ENCODE data around the gene ADCY4.

ADCY4 gene

DNA sequence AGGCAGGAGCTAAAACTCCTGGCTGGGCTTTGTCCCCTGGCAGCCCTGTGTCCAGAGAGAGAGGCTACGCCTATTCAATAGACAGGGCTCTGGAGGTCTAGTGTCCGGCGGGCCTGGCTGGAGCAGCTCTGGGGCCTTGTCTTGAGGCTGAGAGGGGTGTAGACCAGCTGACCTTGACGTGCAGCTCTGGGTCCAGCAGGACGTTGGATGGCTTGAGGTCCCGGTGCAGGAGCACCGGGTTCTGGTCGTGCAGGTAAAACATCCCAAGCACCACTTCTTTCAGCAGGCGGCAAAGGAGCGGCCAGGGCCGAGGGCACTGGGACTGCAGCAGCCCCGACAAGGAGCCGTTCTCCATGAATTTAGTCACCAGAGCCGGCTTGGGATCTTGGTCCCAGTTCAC is 4.0 kb upstream of the ADCY4 start:
- DNase-seq (ENCODE audit: low read depth in 3 of 3) = no peak

DNA sequence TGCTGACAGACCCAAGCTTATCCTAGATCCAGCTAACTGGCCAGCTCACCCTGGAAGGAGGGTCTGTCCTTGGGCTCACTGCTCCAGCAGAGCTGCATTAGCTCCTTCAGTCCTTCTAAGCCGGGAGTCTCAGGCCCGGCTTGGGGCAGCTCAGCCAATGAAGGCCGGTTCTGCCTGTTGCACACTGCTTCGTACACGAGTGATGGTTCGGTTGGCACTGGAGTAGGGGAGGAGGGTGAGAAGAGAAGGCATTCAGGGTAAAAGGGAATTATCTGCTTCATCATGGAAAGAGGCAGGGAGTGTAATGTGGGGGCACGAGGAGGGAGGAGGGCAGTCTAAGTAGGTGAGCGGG is 2.9 kb upstream of the ADCY4 start:
- no peak for DNase-seq (ENCODE audit: low read depth in 3 of 3)

DNA sequence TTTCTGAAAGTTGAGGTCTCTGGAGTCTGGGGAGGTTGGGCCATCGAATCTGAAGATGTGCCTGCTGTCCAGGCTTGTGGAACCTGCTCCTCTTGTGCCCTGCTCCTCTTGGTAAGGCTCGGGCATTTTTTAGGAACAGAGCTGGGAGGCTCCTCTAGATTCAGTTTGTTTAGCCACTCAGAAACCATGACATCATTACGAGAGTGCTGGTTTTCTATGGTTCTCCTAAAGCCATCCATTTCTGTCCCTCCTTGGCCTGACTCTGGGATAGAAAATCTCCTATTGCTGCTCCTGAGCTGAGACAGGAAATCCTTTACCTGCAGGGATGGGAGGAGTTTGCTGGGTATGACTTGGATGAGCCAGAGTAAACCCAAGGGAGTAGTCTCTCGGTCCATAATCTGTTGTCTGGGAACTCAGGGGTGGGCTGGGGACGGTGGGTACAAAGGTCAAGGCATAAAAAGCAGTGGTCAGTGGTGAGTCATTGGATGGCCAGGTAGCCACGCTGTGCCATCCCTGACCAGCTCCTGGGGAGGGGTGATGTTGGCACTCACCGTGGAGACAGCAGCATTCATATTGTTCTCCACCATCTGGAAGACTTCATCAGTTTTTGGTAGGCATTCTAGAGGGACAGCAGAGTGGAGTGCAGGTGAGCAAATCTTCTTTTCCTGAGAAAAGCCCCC is 2.4 kb upstream of the ADCY4 start:
- no peak for DNase-seq (ENCODE audit: low read depth in 3 of 3)

DNA sequence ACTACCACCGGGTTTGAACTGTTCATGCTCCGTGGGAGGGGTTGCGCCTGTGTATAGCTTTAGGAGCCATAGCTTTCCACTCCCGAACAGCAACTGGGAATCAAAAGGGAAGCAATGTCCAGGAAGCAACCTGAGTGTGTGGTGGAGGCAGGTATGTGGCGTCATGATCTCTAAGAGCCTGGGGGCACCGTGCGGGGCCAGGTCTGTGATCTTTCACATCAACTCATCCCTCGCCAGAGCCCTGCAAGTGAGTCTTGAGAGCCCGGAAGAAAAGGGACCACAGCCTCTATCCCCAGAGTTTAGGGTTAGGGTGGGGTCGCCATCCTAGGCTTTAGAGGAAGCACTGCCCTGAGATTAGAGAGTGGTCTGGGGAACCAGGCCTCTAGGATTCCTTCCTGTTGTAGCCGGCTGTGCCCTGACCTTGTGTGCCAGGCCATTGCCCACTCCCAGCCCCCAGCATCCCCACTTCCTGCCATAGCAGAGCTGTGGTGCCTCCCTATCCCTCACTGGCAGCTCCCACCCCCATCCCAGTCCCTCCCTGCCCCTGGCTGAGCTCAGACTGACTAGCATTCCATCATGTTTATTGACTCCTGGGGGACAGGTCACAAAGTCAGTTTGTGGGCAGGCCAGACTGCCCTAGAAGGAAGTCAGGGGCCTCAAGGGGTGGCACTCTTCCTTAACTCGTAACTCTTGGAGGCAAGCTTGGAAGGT is 745 bp upstream of the ADCY4 start:
- DNase-seq (ENCODE audit: low read depth in 3 of 3) = no peak

DNA sequence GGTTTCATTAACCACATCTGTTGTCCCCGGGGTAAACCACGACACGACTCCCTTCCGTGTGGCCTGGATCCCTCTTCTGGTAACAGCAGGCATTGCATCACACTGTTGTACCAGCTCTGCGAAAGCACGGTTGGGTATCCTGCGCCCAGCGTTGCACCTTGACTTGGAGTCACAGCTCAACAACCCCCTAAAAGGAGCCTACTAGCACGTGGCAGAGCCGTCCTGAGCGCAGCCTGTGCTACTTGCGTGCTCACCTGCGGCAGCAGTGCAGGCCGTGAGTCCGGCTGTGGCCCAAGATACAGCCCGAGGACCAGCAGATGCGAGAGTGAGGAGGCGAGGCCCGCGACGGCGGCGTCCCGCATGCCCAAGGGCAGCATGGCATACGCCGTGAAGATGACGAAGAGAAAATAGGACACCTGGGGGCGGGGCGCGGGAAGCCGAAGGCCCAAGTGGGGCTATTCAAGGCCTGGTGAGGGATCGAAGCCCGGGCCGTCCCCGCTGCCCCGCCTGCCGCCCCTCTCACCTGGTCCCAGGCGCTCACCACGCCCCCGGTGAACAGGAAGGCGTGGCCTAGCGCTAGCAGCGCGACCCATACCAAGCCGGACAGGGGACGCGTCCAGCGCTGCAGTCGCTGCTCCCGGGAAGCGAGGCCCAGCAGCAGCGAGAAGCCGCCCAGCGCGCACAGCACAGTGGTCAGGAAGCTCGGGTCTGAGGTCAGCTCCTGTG is 2.4 kb downstream of the ADCY4 start:
- peak; percentile 62 to 79 (median 72) for DNase-seq (ENCODE audit: low read depth in 3 of 3)

DNA sequence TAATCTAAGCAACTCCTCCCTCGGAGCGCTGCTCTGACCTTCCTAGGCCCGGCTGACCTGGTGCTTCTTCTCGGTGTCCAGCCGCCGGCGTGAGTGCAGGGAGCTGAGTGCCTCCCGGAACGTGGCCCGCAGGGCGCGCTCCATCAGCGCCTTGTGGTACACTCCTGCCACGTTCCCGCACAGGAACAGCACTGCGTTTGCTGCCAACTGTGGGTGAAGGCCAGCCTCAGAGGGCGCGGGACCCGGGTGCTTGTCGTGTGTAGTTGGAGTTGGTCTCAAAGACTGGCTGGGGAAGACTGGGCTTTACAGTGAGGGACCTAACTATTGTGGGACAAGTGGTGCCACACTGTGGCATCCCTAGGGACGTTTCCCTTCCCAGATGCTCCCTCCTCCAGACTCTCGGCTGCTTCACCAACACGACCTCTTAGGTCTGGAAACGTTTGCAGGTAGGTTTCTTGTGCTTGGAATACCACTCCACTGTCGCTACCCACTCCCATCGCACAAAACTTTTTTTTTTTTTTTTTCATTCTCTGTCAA is 3.1 kb downstream of the ADCY4 start:
- DNase-seq (ENCODE audit: low read depth in 3 of 3) = no peak

DNA sequence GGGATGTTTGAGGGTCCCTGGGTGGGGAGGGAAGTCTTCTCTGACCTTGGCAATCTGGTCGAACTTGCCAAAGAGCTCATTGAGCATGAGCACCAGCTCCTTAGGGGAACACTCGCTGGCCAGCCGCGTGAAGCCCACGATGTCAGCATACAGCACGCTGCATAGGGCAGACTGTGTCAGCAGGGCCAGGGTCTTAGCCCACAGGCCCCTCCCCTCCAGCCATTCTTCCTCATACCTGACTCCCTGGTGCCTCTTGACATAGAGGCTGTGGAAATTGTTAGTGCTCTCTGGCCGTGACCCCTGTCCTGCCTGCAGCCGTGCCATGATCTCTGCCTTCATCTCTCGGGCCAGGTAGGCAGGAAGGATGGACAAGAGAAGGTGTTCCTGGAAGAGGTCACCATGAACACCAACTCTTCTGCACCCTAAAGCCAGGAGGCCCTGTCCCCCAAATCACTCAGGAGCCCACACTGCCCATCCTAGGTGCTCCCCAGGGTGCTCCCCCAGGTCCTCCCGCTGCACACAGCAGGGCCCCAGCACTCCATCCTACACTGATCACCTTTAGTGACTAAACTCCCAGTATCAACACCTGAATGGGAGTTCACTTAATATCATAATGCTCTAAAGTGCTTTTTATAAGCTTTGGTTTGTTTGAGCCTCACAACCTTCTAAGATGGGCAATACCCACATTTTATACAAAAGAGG is 3.7 kb downstream of the ADCY4 start:
- DNase-seq (ENCODE audit: low read depth in 3 of 3) = no peak

DNA sequence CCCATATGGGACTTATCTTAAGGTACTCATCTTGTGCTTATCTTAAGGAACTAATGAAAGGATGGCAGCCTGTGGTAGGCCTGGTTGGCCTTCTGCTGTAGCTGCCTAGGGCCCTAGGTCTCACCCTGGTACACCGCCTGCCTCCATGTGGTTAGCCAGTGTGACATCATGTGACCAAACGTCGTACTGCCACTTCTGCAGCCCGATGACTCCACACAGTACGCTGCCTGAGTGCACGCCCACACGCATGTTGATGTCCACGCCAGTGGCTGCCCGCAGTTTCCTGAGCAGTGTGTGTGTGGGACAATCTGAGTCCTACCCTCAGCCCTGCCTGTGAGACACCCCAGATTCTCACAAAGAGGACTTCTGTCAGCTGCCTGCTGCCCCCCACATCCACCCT is 5.1 kb downstream of the ADCY4 start:
- DNase-seq (ENCODE audit: low read depth in 3 of 3) = peak in 1 of 3 experiments; percentile 36

DNA sequence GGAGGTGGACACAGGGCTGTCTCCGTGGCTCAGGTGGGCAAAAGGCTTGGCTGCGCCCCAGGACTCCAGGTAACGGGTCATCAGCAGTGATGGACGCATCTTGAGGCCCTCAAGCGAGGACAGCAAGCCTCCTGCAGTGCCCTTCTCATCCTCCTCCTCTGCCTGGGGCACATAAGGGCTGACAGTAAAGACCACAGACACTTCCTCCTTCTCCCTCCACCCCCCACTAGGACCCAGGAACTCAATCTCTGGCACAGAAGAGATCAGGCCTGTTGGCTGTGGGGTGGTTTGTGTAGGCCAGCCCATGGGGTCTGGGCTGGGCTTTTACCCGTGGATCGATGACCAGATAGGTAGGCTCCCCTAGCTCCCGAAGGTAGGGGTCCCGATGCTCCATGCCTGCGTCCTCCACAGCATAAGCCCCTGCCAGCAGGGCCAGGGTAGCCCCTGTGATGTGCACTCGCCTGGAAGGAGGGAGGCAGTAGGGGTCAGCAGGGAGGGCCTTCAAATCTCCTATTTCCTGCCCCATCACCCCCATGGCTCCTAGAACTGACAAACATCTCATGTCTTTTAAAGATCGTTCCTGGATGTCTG is 5.7 kb downstream of the ADCY4 start:
- DNase-seq (ENCODE audit: low read depth in 3 of 3) = no peak

DNA sequence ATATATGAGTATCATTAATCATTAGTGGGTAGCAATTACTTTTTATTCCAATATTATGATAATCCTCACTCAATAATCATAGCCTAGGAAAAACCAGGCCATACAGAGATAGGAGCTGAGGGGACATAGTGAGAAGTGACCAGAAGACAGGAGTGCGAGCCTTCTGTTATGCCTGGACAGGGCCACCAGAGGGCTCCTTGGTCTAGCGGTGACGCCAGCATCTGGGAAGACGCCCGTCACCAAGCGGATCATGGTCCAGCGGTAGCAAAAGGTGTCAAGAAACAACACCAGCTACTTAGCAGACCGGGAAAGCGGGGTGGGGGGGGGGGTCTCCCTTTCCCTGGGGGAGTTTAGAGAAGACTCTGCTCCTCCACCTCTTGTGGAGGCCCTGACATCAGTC is 7.0 kb downstream of the ADCY4 start:
- DNase-seq (ENCODE audit: low read depth in 3 of 3) = peak in 1 of 3 experiments; percentile 28

DNA sequence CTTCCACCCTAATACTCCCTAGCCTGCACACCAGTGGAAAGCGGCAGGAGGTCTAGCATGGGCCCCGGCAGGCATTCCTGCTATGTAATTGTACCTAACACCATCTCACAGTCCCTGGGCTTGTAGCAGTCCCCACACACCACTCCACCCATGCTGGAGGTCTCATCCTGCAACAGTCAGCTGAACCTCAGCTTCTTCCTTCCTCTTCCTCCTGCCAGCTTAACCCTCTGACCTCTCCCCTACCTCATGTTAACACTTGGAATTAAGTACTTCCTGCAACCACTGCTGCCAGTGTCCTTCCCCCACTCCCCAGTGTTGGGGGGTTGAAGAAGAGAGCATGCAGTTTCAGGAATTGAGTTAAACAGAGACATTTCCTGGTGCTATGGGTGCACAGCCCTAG is 7.6 kb downstream of the ADCY4 start:
- no peak for DNase-seq (ENCODE audit: low read depth in 3 of 3)

DNA sequence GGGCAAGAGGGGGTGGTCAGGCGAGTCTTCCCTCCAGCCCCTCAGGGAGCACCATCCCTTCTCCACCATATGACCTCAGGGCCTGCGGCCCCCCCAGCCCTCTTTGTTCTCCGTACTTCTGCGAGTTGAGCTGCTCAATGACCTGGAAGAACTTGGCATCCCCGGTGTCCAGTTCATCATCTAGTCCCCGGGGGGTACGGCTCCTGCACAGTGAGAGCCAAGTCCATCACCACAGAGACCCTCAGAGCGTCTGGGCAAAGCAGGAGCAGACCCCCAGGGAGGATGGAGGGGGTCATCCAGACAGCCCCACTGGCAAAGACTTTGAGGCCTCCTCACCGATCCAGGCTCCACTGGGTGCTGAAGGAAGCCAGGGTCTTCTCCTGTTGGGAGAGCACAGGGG is 8.9 kb downstream of the ADCY4 start:
- DNase-seq (ENCODE audit: low read depth in 3 of 3) = no peak

DNA sequence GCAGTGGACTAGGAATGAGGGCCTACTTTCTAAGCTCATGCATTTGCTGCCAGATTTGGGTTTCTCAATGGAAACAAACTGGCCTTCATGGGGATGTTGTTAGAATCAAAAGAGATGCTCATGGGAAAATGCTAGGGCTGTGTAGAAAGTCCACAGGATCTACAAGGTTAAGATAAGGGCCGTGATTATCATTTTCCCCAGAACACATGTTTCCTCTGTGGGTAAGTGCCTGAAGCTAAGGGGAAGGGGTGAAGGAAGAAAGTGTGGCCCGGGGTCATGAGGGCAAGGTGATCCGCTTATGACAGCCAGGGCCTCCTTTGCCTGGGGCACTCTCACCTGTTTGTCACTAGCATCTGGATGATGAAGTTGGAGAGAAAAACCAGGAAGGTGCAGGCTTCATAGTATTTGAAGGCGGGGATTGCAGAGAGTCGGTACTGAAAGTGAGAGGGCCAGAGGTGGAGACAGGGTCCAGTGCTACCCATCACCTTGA is 9.8 kb downstream of the ADCY4 start:
- DNase-seq (ENCODE audit: low read depth in 3 of 3) = no peak

DNA sequence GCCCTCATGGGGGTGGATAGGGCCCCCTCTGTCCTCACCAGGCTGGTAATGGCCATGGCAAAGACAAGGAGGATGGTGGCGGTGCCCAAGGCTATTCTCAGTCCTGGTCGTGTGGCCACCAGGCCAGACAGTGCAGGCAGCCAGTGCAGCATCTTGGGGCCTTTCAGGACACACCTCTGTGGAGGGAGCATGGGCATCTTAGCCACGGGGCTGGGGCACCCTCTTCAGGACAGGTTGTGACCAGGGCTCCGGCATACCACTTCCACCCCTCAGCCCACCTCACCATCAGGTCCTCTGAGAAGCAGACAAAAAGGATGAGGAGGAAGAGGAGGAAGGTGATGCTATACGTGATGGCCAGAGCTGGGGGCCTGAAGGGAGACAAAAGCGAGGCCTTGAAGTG is 10.8 kb downstream of the ADCY4 start:
- no peak for DNase-seq (ENCODE audit: low read depth in 3 of 3)

DNA sequence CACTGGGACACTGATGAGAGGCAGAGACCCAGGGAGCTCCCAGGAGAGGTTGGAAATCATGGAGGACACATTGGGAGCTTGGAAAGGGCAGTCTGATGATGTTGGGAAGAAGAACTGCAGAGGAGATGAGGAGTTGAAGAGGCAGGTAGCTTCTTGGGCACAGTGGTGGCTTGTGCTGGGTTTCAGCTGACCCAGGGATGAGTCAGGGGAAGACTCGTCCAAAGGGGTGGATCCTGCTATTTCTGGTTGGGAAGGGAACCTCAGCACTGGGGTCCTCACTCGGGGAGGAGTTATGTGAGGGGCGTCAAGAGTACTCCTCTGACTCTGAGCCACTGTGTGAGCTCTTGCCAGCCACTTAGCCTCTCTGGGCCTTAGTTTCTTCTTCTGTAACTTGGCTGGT is 11.5 kb downstream of the ADCY4 start:
- DNase-seq (ENCODE audit: low read depth in 3 of 3) = no peak

DNA sequence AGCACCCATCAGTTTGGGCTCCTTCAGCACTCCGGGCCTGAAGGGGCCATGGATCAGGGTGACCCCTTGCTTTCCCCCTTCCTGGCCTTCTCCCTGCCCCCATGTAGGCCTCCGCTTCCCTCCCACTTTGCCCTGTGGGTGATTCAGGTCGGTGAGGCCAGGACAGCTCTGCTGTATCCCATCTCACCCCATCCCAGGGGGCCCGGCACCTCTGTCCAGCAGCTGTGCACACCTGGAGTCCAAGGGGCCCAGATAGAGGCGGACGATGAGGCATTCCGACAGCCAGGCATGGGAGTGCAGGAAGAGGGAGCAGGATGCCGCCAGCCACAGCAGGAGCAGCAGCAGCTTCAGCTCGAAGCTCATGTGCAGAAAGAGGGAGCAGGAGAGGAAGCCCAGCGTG is 12.2 kb downstream of the ADCY4 start:
- DNase-seq (ENCODE audit: low read depth in 3 of 3) = no peak

DNA sequence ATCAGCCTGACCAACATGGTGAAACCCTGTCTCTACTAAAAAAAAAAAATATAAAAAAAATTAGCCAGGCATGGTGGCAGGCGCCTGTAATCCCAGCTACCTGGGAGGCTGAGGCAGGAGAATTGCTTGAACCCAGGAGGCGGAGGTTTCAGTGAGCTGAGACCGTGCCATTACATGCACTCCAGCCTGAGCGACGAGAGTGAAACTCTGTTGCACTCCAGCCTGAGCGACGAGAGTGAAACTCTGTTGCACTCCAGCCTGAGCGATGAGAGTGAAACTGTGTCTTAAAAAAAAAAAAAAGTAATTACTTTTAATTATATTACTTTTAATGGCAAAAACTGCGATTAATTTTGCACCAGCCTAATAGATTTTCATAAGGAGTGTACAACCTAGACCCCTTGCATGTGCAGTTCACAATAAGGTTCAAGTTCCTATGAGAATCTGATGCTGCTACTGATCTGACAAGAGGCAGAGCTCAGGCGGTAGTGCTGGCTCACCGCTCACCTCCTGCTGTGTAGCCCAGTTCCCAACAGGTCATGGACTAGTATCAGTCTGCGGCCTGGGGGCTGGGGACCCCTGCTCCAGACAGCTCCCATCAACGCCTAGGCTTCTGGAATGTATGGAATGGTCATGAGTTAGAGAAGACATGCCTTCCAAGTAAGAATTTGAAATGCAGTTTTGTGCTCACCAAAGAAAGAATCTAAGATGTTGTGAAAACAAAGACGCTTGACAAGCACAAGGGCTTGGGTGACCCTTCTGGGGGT is 13.5 kb downstream of the ADCY4 start:
- no peak for DNase-seq (ENCODE audit: low read depth in 3 of 3)

DNA sequence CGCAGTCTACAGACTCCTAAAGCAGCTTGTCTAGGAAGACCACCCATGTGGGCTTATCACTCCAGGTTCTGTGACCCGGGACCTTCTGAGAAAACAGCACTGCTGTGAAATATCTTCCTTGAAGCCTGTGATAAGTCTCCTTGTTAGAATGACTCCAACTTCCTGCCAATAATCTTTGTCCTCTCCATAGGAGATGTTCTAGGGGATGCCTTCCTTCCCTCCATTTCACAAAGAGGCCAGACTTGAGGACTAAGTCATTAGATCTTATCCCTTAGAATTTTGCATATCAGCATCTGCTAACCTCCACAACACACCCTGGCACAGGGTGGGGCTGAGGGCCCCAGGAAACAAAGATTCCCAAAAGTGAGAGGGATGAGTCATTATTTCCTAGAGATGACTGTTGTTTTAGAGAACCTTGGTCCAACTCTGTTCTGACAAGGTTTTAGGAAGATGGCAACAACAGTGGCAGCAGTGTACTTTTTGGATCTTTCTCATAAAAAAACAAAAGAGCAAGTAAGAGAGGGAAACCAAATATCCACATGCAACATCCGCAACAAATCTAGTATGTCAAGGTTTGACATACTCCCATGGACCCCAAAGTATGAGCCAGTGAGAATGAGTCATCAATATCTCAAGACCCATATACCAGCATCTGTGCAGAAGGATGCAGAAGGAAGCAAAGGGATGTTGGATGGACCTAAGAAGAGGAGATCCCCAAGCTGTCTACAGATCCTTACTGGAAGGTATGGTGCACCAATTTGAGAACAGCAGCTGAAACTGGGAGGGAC is 17.5 kb downstream of the ADCY4 start:
- no peak for DNase-seq (ENCODE audit: low read depth in 3 of 3)

DNA sequence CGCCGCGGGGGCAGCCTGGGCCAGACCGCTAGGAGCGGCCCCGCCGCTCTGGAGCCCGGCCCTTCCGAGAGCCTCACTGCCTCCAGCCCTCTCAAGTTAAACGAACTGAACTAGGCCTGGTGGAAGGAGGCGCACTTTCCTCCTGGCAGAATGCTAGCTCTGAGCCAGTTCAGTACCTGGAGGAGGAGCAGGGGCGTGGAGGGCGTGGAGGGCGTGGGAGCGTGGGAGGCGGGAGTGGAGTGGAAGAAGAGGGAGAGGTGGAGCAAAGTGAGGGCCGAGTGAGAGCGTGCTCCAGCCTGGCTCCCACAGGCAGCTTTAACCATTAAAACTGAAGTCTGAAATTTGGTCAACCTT is 18.3 kb downstream of the ADCY4 start:
- DNase-seq (ENCODE audit: low read depth in 3 of 3) = no peak

All from stimulated activated CD4-positive, alpha-beta T cell treated with anti-CD3 and anti-CD28 coated beads, TNF-alpha, amount 100 ng/mL, for 24 hours (primary cell).